Thyroid gland (tissue), 4 donors: ENCODE data around the gene MME. TPM values are rescaled to one million over a fixed set of nuclear protein-coding genes. Genes with fewer than 3 reads are reported as not detected.

Experiments
- DNase-seq, 2 donors: peaks; one replicate each; pipeline ENCODE4 v3.0.0-alpha.2; 2019
- H3K27ac ChIP-seq, 3 donors: fragments of 200-600 bp; sonication (generic); 1 replicate in 2 of 3; 2 replicates in 1 of 3; pipeline ENCODE4 v1.5.1; 2016 to 2019; ENCODE audit warnings: mild to moderate bottlenecking in 1 of 3, moderate library complexity in 1 of 3
- H3K27me3 ChIP-seq: fragments of 200-600 bp; sonication (generic); one replicate; pipeline ENCODE4 v1.5.1; 2019
- H3K36me3 ChIP-seq, 2 donors: fragments of 200-600 bp; sonication (generic); one replicate each; pipeline ENCODE4 v1.5.1; 2016 to 2019
- H3K4me1 ChIP-seq, 2 donors: fragments of 200-600 bp; sonication (generic); one replicate each; pipeline ENCODE4 v1.5.1; 2017 to 2019
- H3K4me3 ChIP-seq, 3 donors: fragments of 200-600 bp; sonication (generic); replicated peaks in 1 of 3; 1 replicate in 2 of 3; 2 replicates in 1 of 3; pipeline ENCODE4 v1.5.1; 2016; ENCODE audit warnings: mild to moderate bottlenecking in 1 of 3
- H3K9me3 ChIP-seq: fragments of 200-600 bp; sonication (generic); one replicate; pipeline ENCODE4 v1.5.1; 2017
- POLR2A ChIP-seq, 2 donors: fragments of 450-650 bp; IDR thresholded peaks; one replicate each; pipeline ENCODE4 v1.6.1; 2017; ENCODE audit warnings: antibody characterized with exemption in 2 of 2, mild to moderate bottlenecking in 2 of 2, moderate library complexity in 1 of 2
- WGBS, 2 donors: methylation state at CpG; one replicate each; pipeline ENCODE4 v1.1.5; 2017; 5-methylcytosine and 5-hydroxymethylcytosine counted together
- intact Hi-C: fragments of 100-400 bp; cut with DNase I; formaldehyde crosslinking; loops from one replicate; pipeline ENCODE4 v1.15.1; 2023
- total RNA-seq, 4 donors: library from RNA; depleted of rRNA; stranded (reverse); fragments of >200 nt; gene quantifications; one replicate each; pipeline ENCODE4 v1.2.3, GENCODE V29; 2016
- TF ChIP-seq, protein P1 (sequence below), 6 experiments: fragments of 200-600 bp in 3 of 6; fragments of 450-650 bp in 3 of 6; sonication (generic) in 3 of 6; IDR thresholded peaks; one replicate each; pipeline ENCODE4 v1.5.1; 2016 to 2019; ENCODE audit warnings: antibody characterized with exemption in 6 of 6, mild to moderate bottlenecking in 2 of 6, inconsistent platforms in 1 of 6, moderate library complexity in 1 of 6

MME gene
- total RNA-seq, 4 donors from 2014 or later: 3.2 to 9.1 (median 5.9) TPM

DNA sequence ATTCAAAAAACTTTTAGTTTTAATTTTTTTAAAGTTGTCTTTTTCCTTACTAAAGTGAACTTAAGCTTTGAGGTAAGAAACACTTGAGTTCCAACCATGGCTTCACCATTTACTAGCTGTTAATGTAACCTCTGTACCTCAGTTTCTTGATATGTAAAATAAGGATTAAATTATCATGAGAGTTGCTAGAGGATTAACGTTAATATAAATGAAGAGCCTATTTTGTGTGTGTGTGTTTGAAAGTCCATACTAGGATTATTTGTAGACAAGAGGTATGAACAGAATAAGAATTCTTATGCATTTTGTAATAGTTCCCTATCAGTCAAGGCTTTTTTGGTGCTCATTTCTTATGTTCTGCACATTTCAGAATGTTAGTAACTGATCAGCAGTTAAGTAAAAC lies 93.7 kb downstream of the MME start:
- 67 to 82% methylated on average over 1 of the region's 1 CpG for WGBS, 2 donors
- no peak overlapping the region for H3K27ac ChIP-seq
- H3K27me3 ChIP-seq: no peaks in the 10 kb centered on the region
- TF ChIP-seq POLR2A (IDR thresholded peaks at IDR 0.05): no peak
- TF ChIP-seq, protein P1, sequence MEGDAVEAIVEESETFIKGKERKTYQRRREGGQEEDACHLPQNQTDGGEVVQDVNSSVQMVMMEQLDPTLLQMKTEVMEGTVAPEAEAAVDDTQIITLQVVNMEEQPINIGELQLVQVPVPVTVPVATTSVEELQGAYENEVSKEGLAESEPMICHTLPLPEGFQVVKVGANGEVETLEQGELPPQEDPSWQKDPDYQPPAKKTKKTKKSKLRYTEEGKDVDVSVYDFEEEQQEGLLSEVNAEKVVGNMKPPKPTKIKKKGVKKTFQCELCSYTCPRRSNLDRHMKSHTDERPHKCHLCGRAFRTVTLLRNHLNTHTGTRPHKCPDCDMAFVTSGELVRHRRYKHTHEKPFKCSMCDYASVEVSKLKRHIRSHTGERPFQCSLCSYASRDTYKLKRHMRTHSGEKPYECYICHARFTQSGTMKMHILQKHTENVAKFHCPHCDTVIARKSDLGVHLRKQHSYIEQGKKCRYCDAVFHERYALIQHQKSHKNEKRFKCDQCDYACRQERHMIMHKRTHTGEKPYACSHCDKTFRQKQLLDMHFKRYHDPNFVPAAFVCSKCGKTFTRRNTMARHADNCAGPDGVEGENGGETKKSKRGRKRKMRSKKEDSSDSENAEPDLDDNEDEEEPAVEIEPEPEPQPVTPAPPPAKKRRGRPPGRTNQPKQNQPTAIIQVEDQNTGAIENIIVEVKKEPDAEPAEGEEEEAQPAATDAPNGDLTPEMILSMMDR (IDR thresholded peaks at IDR 0.05): no peak
- DNase-seq: no peak
- no peaks in the 10 kb centered on the region for H3K4me1 ChIP-seq
- no peak overlapping the region for H3K4me3 ChIP-seq
- no peaks in the 10 kb centered on the region for H3K36me3 ChIP-seq
- intact Hi-C loops: no loop called here
- no peaks in the 10 kb centered on the region for H3K9me3 ChIP-seq

DNA sequence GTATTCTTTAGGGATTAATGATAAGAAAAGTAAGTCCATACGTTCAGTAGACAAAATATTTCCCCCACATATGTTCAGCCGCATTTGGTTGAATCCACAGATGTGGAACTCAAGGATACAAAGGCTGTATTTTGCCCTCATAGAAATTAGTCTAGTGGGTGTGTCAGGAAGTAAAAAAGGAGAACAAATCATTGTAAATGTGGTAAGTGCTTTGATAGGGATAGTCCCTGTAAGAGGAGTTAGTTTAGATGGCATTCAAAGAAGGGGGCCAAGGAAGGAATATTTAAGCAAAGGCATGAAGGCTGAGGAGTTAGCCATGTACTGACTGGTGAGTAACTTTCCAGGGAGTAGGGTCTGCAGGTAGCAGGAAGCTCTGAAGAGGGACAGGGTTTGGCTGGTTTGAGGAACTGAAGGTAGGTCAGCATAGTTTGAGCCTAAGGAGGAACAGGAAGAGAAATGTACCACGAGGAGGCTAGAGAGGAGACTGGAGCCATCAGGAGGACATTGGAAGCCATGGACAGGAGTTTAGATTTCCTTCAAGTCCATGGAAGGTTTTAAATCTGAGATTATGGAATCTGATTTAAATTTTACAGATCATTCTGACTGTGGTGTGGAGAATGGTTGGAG lies 98.8 kb downstream of the MME start:
- no peak overlapping the region for H3K27ac ChIP-seq
- 84 to 85% methylated on average over 3 of the region's 3 CpGs for WGBS, 2 donors
- no peaks in the 10 kb centered on the region for H3K27me3 ChIP-seq
- H3K4me1 ChIP-seq: peaks cover 0 to 2% of the 10 kb centered on the region in 2 donors
- no peaks in the 10 kb centered on the region for H3K36me3 ChIP-seq
- no peak for DNase-seq
- intact Hi-C loops: no loop called here
- no peak overlapping the region for H3K4me3 ChIP-seq
- H3K9me3 ChIP-seq: no peaks in the 10 kb centered on the region
- TF ChIP-seq, protein P1 (IDR thresholded peaks at IDR 0.05): no peak
- no peak for TF ChIP-seq POLR2A (IDR thresholded peaks at IDR 0.05)

DNA sequence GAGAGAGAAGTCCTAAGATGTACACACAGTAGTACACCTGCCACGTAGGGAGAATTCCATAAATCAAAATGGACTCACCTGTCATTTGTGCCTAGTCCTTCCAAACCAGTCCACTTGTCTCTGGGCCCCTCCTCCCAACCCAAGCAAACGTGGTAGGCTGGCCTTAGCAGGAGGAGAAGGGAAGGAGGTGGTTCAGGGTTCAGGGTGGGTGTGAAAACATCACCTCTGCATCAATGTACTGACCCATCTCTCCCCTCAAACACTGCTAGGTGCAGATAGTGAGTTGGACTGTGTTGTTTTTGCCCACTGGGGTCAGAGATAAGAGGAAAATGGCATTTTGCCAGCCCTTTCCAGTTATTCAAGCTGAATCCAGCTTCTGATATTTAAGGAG lies 99.3 kb downstream of the MME start:
- WGBS, 2 donors: 52 to 60% methylated on average over 2 of the region's 2 CpGs
- Histone ChIP-seq H3K36me3 (no peaks in the 10 kb centered on the region), H3K4me3 (no peak overlapping the region), H3K27me3 (no peaks in the 10 kb centered on the region), H3K9me3 (no peaks in the 10 kb centered on the region), H3K27ac (no peak overlapping the region), H3K4me1 (peaks cover 0 to 3% of the 10 kb centered on the region in 2 donors)
- intact Hi-C loops: no loop called here
- TF ChIP-seq, protein P1 (IDR thresholded peaks at IDR 0.05): no peak
- TF ChIP-seq POLR2A (IDR thresholded peaks at IDR 0.05): no peak
- DNase-seq: no peak

DNA sequence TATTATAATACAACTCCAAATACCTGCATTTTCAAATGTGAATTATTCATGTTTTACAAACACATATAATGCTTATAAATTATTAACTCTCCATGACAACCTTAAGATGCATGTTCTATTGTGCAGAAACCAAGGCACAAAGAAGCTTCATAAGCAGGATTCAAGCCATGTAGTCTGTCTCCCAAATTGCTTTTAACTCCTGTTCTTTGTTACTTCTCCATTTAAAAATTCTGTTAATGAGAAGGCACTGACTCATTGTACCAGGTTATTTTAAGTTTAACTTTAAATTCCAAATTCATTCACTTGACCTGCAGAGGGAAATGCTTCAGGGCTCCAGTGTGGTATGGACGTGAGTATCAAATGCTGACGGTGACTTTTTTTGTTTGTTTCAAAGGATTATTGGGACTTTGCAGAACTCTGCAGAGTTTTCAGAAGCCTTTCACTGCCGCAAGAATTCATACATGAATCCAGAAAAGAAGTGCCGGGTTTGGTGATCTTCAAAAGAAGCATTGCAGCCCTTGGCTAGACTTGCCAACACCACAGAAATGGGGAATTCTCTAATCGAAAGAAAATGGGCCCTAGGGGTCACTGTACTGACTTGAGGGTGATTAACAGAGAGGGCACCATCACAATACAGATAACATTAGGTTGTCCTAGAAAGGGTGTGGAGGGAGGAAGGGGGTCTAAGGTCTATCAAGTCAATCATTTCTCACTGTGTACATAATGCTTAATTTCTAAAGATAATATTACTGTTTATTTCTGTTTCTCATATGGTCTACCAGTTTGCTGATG lies 100.0 kb downstream of the MME start:
- 88 to 90% methylated on average over 5 of the region's 5 CpGs for WGBS, 2 donors
- no peaks in the 10 kb centered on the region for H3K9me3 ChIP-seq

More for the DNA sequence above, 100.0 kb downstream of the MME start:
- H3K4me3 ChIP-seq: no peak overlapping the region
- DNase-seq: no peak
- intact Hi-C loops: no loop called here
- TF ChIP-seq POLR2A (IDR thresholded peaks at IDR 0.05): no peak
- TF ChIP-seq, protein P1 (IDR thresholded peaks at IDR 0.05): no peak
- H3K27me3 ChIP-seq: no peaks in the 10 kb centered on the region
- no peaks in the 10 kb centered on the region for H3K36me3 ChIP-seq
- peaks cover 0 to 3% of the 10 kb centered on the region in 2 donors for H3K4me1 ChIP-seq
- H3K27ac ChIP-seq: no peak overlapping the region
